Subcutaneous abdominal adipose tissue (tissue), 5 donors: ENCODE results near the gene MYL5.
"Not testable (repeated sequence)": the region's sequence is repeated elsewhere in the genome, so short reads cannot be mapped to it uniquely, and the experiment has no call there.

Experiments
- H3K27ac ChIP-seq: one replicate; pipeline ENCODE4 v1.7.0; 2013; ENCODE audit warnings: low read depth, mild to moderate bottlenecking, inconsistent platforms, low read length, moderate library complexity
- H3K27me3 ChIP-seq, 5 donors: one replicate each; pipeline ENCODE4 v1.7.0; 2013; ENCODE audit warnings: low read length in 5 of 5, inconsistent platforms in 1 of 5; ENCODE audit not compliant: control insufficient read depth in 5 of 5, insufficient read depth in 4 of 5
- H3K36me3 ChIP-seq, 5 donors: one replicate each; pipeline ENCODE4 v1.7.0; 2013; ENCODE audit warnings: low read length in 5 of 5; ENCODE audit not compliant: control insufficient read depth in 5 of 5, insufficient read depth in 5 of 5
- H3K4me1 ChIP-seq, 5 donors: one replicate each; pipeline ENCODE4 v1.7.0; 2013; ENCODE audit warnings: low read length in 5 of 5, mild to moderate bottlenecking in 3 of 5, moderate library complexity in 1 of 5; ENCODE audit not compliant: control insufficient read depth in 5 of 5, insufficient read depth in 5 of 5
- H3K4me3 ChIP-seq, 5 donors: one replicate each; pipeline ENCODE4 v1.7.0; 2013; ENCODE audit warnings: low read length in 5 of 5, low read depth in 1 of 5
- H3K9ac ChIP-seq, 5 donors: one replicate each; pipeline ENCODE4 v1.7.0; 2013; ENCODE audit warnings: low read length in 5 of 5, mild to moderate bottlenecking in 4 of 5, moderate library complexity in 3 of 5
- H3K9me3 ChIP-seq, 5 donors: one replicate each; pipeline ENCODE4 v1.7.0; 2013; ENCODE audit warnings: low read length in 5 of 5; ENCODE audit not compliant: control insufficient read depth in 5 of 5
- donor health status: healthy.
- donor health status: healthy.
- donor health status: healthy.
- donor health status: healthy.
- donor health status: healthy.

The MYL5 gene

DNA sequence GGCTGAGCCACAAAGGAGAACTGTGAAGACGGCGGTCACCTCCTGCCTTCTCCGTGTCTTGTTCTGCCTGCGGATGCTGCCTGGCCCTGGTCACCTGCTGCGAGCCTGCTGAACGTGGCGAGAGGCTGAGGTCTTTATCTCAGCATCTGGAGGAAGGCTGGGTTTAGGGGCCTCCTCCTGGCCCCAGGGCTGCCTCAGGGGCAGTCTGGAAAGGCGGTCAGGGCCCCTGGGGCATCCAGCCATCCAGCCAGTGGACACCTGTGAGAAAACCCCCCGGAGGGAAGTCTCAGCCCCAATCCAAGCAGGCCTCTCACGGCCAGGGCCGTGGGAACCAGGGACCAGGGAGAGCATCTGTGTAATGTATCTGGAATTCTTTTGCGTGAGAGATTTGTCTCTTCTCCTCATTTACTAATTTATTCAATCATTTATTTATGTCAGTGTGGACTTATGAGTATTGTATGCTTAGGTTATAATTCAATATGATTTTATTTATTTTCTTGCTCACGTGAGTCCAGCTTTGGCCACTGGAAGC is 37.6 kb upstream of the MYL5 start:
- H3K4me3 ChIP-seq, result no peak overlapping the region
- H3K9ac ChIP-seq, result no peak overlapping the region
- peaks cover 4 to 20% (median 14%) of the 10 kb centered on the region in 5 donors for H3K9me3 ChIP-seq
- H3K4me1 ChIP-seq, result no peaks in the 10 kb centered on the region
- H3K27ac ChIP-seq, result no peak overlapping the region
- peaks cover 3 to 17% (median 9%) of the 10 kb centered on the region in 5 donors for H3K27me3 ChIP-seq
- H3K36me3 ChIP-seq, result no peaks in the 10 kb centered on the region

DNA sequence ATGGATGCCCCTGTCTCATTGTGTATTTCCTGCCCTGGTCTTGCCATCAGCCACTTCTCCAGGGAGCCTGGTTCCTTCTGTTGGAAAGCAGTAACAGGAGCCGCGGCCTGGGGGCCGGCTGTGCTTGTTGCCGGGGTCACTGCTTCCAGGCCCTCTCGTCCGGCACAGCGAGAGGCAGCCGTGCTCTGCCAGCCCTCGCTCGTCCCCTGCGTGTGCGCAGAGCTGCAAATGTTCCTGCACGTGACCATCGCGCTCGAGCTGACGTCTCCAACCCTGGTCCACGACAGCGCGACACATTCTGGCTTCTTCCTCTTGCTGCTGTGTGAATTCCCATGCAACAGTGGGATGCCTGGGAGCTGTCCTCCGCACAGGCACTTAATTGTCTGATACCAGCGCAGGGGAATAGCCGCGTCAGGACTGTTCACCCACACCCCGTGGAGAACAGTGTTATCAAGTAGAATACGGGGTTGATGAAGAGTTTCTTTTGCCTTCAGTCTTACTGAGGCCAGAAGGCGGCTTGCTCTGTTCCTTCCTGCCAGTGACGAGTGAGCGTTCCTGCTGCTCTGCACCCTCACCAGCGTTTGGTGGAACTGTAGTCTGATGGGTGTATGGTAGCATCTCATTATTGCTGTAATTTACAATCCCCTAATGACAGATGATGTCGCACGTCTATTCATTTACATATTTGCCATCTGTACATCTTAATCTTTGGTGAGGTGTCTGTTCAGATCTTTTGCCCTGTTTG is 36.6 kb upstream of the MYL5 start:
- peaks cover 3 to 17% (median 9%) of the 10 kb centered on the region in 5 donors for H3K27me3 ChIP-seq
- no peak overlapping the region for H3K9ac ChIP-seq
- no peaks in the 10 kb centered on the region for H3K4me1 ChIP-seq
- H3K4me3 ChIP-seq, result no peak overlapping the region
- H3K36me3 ChIP-seq, result no peaks in the 10 kb centered on the region
- no peak overlapping the region for H3K27ac ChIP-seq
- peaks cover 0 to 18% (median 6%) of the 10 kb centered on the region in 5 donors for H3K9me3 ChIP-seq

DNA sequence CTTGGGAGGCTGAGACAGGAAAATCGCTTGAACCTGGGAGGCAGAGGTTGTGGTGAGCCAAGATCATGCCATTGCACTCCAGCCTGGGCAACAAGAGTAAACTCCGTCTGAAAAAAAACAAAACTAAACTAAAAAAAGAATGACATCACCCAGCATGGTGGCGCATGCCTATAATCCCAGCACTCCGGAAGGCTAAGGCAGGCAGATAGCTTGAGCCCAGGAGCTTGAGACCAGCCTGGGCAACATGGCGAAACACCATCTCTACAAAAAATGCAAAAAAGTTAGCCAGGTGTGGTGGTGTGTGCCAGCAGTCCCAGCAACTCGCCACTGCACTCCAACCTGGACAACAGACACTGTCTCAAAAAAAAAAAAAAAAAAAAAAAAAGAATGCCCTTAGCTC is 32.0 kb upstream of the MYL5 start:
- H3K9ac ChIP-seq, H3K27me3 ChIP-seq, H3K27ac ChIP-seq, H3K4me1 ChIP-seq, H3K36me3 ChIP-seq, H3K4me3 ChIP-seq: not testable (repeated sequence)
- peaks cover 0 to 13% (median 2%) of the 10 kb centered on the region in 5 donors for H3K9me3 ChIP-seq

DNA sequence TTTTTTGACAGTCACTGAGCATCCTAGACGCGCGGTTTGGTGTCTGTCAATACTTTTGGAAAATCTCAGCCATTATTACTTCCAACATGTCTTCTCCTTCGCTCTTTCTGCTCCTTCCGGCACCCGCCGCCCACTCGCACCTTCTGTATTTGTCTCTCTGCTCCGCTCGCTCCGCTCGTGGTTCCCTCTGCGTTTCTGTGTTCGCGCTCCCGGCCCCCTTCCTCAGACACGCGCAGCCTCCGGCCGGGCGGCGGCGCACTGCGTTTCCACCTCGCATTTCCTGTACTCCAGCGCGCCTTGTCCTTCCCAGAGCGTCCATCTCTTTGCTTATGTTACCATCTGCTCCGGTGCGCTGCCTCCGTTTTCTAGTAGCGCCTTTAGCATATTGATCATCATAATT is 27.9 kb upstream of the MYL5 start:
- Histone ChIP-seq H3K9ac (no peak overlapping the region), H3K27me3 (peaks cover 14 to 31% (median 28%) of the 10 kb centered on the region in 5 donors), H3K9me3 (peaks cover 0 to 10% (median under 1%) of the 10 kb centered on the region in 5 donors), H3K27ac (no peak overlapping the region), H3K4me1 (no peaks in the 10 kb centered on the region), H3K4me3 (no peak overlapping the region), H3K36me3 (no peaks in the 10 kb centered on the region)

DNA sequence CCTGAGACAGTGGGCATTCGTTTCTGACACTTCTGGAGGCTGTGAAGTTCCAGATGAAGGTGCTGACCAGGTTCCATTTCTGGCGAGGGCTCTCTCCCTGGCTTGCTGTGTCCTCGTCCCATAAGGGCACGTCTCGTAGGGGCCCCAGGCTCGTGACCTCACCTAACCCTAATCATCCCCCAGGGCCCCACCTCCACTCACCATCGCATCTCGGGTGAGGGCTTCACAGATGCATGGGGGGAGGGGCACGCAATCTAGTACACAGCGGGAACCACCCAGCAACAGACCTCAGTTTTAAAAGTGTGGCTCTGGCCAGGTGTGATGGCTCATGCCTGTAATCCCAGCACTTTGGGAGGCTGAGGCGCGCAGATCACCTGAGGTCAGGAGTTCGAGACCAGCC is 26.9 kb upstream of the MYL5 start:
- Histone ChIP-seq H3K9ac (no peak overlapping the region), H3K36me3 (no peaks in the 10 kb centered on the region), H3K27me3 (peaks cover 14 to 37% (median 29%) of the 10 kb centered on the region in 5 donors), H3K27ac (no peak overlapping the region), H3K4me1 (no peaks in the 10 kb centered on the region), H3K9me3 (peaks cover 0 to 2% (median 0%) of the 10 kb centered on the region in 5 donors), H3K4me3 (no peak overlapping the region)

DNA sequence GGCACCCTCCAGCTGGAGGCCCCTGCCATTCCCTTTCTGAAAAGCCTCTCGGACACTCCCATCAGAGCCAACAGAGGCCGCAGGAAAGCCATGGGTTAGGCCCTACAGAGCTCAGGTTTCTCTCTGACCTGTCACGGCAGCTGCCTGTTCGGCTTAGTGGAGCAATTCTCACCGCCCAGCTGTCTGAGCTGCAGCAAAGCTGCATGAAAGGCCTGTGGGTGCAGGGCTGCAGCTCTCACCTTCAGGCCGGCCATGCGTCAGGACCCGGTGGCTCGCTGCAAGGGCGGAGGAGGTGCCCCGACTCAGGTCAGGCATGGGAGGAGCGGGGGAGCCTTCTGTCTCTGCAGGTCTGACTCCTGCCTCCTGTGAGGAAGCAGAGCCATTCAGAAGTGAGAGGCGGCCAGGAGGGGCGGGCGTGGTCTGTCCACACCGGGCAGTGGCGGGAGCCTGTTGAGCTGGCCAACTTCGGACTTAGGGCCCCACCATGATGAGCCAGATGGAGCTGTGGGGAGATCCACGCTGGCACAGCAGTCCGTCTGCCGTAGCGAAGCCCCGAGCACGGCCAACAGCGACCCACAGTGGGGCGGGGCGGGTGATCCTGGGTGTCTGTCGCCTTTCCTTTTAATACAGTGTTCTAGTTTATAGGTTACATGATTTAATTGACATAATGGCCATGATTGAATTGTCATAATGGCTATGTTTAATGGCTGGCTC is 25.6 kb upstream of the MYL5 start:
- H3K27me3 ChIP-seq, result peaks cover 14 to 39% (median 31%) of the 10 kb centered on the region in 5 donors
- H3K4me3 ChIP-seq, result no peak overlapping the region
- H3K27ac ChIP-seq, result no peak overlapping the region

DNA sequence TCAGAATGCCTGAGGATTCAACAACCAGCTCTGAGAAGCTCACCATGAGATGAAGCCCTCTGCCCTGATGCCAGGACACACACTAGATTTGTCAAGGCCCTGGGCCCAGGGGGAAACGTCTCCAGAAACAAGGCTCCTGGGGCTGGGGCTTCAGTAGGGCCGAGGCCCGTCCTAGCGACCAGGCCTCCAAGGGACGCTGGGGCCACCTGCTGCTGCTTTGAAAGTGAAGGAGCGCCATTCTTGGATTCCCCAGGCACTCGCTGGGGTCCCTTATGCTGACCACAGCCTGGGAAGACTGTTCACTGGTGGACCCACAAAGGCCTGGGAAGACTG is 25.1 kb upstream of the MYL5 start:
- Histone ChIP-seq H3K27ac (no peak overlapping the region), H3K27me3 (peaks cover 14 to 43% (median 32%) of the 10 kb centered on the region in 5 donors), H3K36me3 (no peaks in the 10 kb centered on the region), H3K9ac (no peak overlapping the region), H3K9me3 (no peaks in the 10 kb centered on the region), H3K4me3 (no peak overlapping the region), H3K4me1 (no peaks in the 10 kb centered on the region)

More for the DNA sequence above, 25.6 kb upstream of the MYL5 start:
- peaks cover 0 to 2% (median 0%) of the 10 kb centered on the region in 5 donors for H3K9me3 ChIP-seq
- no peaks in the 10 kb centered on the region for H3K4me1 ChIP-seq
- no peaks in the 10 kb centered on the region for H3K36me3 ChIP-seq
- no peak overlapping the region for H3K9ac ChIP-seq

DNA sequence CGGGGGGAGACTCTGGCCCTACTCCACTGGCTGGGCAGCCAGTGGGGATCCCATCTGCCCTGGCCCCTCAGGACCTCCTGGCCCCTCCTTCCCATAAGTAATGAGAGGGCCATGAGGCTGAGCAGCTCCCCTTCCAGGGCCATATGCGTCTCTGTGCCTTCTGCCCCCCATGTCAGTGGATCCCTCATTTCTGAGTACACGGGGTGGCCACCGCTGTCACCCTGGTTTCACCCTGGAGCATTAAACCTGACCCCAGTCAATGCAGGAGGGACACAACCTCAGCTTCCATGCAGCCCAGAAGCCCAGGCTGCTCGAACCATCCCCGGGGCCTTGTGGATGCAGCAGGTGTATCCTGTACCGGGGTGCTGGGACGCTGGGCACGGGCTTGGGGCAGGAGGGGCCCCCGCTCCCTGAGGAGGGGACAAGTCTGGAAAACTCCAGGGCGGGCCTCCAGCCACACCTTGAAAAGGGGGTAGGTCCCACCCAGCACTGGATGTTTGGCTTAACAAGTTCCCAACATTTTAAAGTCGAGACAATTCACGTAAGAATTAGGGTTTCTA is 24.5 kb upstream of the MYL5 start:
- Histone ChIP-seq H3K27ac (no peak overlapping the region), H3K36me3 (no peaks in the 10 kb centered on the region), H3K9me3 (no peaks in the 10 kb centered on the region), H3K4me1 (no peaks in the 10 kb centered on the region), H3K4me3 (no peak overlapping the region), H3K27me3 (peaks cover 14 to 48% (median 32%) of the 10 kb centered on the region in 5 donors), H3K9ac (no peak overlapping the region)

DNA sequence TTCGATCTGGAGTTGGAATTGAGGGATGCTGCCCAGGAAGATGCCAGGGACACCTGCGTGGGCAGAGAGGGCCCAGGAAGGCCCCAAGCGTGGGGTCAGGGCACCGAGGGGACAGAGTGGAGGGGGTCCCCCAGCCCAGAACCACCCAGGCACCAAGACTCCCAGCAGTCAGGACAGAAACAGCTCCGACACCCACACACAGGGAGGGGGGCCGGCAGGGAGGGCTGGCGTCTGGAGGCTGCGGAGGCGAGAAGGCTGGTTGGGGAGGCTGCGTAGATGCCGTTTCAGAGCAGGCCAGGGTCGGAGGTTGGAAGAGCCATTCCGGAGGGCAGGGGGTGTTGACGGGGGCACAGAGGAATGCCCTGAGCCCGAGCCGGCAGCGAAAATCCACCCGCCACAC is 23.9 kb upstream of the MYL5 start:
- no peak overlapping the region for H3K27ac ChIP-seq
- H3K4me1 ChIP-seq, result no peaks in the 10 kb centered on the region
- H3K4me3 ChIP-seq, result no peak overlapping the region
- no peaks in the 10 kb centered on the region for H3K36me3 ChIP-seq
- H3K9me3 ChIP-seq, result no peaks in the 10 kb centered on the region
- no peak overlapping the region for H3K9ac ChIP-seq
- peaks cover 14 to 54% (median 38%) of the 10 kb centered on the region in 5 donors for H3K27me3 ChIP-seq
